Loucy (cell line): ENCODE data around the gene ZNF77.

Experiments
- H2AFZ ChIP-seq: fragments of 200-600 bp; sonication (generic); 2 replicates; pipeline ENCODE4 v1.6.0; 2016; ENCODE audit warnings: antibody characterized with exemption, mild to moderate bottlenecking, low read length, moderate library complexity
- H3F3A ChIP-seq: fragments of 200-600 bp; 2 replicates; pipeline ENCODE4 v1.6.0; 2016; ENCODE audit warnings: antibody characterized with exemption, low read depth, mild to moderate bottlenecking
- H3K27me3 ChIP-seq: fragments of 200-600 bp; sonication (generic); 2 replicates; pipeline ENCODE4 v1.6.1; 2014; ENCODE audit warnings: low read length, mild to moderate bottlenecking; ENCODE audit not compliant: insufficient read depth, poor library complexity, severe bottlenecking
- H3K36me3 ChIP-seq: fragments of 200-600 bp; sonication (generic); 2 replicates; pipeline ENCODE4 v1.6.1; 2016; ENCODE audit warnings: low read length; ENCODE audit not compliant: insufficient read depth
- H3K4me1 ChIP-seq: fragments of 200-600 bp; sonication (generic); 2 replicates; pipeline ENCODE4 v1.5.1; 2014; ENCODE audit warnings: low read length, mild to moderate bottlenecking; ENCODE audit not compliant: insufficient read depth, poor library complexity, severe bottlenecking
- H3K4me2 ChIP-seq: fragments of 200-600 bp; sonication (generic); 2 replicates; pipeline ENCODE4 v1.6.0; 2014; ENCODE audit warnings: antibody characterized with exemption, low read length, low read depth, mild to moderate bottlenecking; ENCODE audit not compliant: poor library complexity, severe bottlenecking
- H3K4me3 ChIP-seq: fragments of 200-600 bp; sonication (generic); 2 replicates; pipeline ENCODE4 v1.5.1; 2014; ENCODE audit warnings: low read length, mild to moderate bottlenecking, mixed read lengths; ENCODE audit not compliant: poor library complexity, severe bottlenecking
- H3K79me2 ChIP-seq: fragments of 200-600 bp; sonication (generic); 2 replicates; pipeline ENCODE4 v1.6.1; 2014; ENCODE audit warnings: low read length; ENCODE audit not compliant: insufficient read depth
- H3K9ac ChIP-seq: fragments of 200-600 bp; sonication (generic); 2 replicates; pipeline ENCODE4 v1.6.0; 2014; ENCODE audit warnings: mild to moderate bottlenecking, low read depth, low read length, moderate library complexity; ENCODE audit not compliant: poor library complexity, severe bottlenecking
- H3K9me2 ChIP-seq: fragments of 200-600 bp; sonication (generic); replicated peaks from 2 replicates; pipeline ENCODE4 v1.6.1; 2016; ENCODE audit warnings: low read depth, low read length, mixed read lengths
- H3K9me3 ChIP-seq: fragments of 200-600 bp; sonication (generic); 2 replicates; pipeline ENCODE4 v1.6.1; 2014; ENCODE audit warnings: mild to moderate bottlenecking, antibody characterized with exemption, low read length, low read depth; ENCODE audit not compliant: insufficient read depth
- H4K20me1 ChIP-seq: fragments of 200-600 bp; sonication (generic); 2 replicates; pipeline ENCODE4 v1.6.0; 2014; ENCODE audit warnings: antibody characterized with exemption, low read length, mild to moderate bottlenecking; ENCODE audit not compliant: insufficient read depth, poor library complexity, severe bottlenecking
- EZH2phosphoT487 ChIP-seq: fragments of 200-600 bp; IDR thresholded peaks from 2 replicates; pipeline ENCODE4 v1.6.1; 2018; ENCODE audit warnings: antibody characterized with exemption, mild to moderate bottlenecking, moderate library complexity, borderline replicate concordance
- TF ChIP-seq, protein P1 (sequence below): fragments of 200-600 bp; sonication (generic); conservative IDR thresholded peaks from 2 replicates; pipeline ENCODE4 v1.5.1; 2014; ENCODE audit warnings: mild to moderate bottlenecking, antibody characterized with exemption, low read length

Gene ZNF77

GRCh38 chr19:2989236-2989946, 44.6 kb upstream of the ZNF77 start:
- no peak overlapping the region for H3K4me2 ChIP-seq
- no peaks in the 10 kb centered on the region for H3K27me3 ChIP-seq
- no peaks in the 10 kb centered on the region for H3F3A ChIP-seq
- no peaks in the 10 kb centered on the region for H3K36me3 ChIP-seq
- TF ChIP-seq EZH2phosphoT487, result no peak
- TF ChIP-seq, protein P1, sequence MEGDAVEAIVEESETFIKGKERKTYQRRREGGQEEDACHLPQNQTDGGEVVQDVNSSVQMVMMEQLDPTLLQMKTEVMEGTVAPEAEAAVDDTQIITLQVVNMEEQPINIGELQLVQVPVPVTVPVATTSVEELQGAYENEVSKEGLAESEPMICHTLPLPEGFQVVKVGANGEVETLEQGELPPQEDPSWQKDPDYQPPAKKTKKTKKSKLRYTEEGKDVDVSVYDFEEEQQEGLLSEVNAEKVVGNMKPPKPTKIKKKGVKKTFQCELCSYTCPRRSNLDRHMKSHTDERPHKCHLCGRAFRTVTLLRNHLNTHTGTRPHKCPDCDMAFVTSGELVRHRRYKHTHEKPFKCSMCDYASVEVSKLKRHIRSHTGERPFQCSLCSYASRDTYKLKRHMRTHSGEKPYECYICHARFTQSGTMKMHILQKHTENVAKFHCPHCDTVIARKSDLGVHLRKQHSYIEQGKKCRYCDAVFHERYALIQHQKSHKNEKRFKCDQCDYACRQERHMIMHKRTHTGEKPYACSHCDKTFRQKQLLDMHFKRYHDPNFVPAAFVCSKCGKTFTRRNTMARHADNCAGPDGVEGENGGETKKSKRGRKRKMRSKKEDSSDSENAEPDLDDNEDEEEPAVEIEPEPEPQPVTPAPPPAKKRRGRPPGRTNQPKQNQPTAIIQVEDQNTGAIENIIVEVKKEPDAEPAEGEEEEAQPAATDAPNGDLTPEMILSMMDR, result no peak
- H3K9ac ChIP-seq, result no peak overlapping the region
- no peaks in the 10 kb centered on the region for H3K4me1 ChIP-seq
- H3K9me3 ChIP-seq, result no peaks in the 10 kb centered on the region
- H4K20me1 ChIP-seq, result no peaks in the 10 kb centered on the region
- no peaks in the 10 kb centered on the region for H3K79me2 ChIP-seq
- no peak overlapping the region for H3K4me3 ChIP-seq
- H3K9me2 ChIP-seq, result no peaks in the 10 kb centered on the region
- no peak overlapping the region for H2AFZ ChIP-seq

DNA sequence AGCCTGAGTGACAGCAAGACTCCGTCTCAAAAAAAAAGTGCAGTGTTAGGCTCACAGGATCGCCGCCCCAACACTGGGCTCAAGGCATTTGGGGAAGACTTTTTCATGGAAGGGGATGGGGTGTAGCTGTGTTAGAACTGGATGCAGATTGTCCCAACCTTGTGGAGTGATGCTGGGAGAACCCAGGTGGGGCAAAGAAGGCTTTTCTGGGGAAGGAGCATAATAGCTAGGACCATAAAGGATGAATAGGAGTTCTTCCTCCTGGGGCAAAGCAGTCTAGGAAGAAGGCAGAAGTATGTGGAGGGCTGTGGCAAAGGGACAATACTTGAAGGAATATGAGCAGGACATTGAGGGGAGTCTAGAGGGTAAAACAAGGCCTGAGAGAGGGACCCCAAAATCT, 43.8 kb upstream of the ZNF77 start:
- Histone ChIP-seq H3K9me2 (no peaks in the 10 kb centered on the region), H4K20me1 (no peaks in the 10 kb centered on the region), H3K9ac (no peak overlapping the region), H3K4me1 (peaks cover 4% of the 10 kb centered on the region), H3F3A (no peaks in the 10 kb centered on the region), H3K36me3 (no peaks in the 10 kb centered on the region), H3K27me3 (no peaks in the 10 kb centered on the region), H3K9me3 (no peaks in the 10 kb centered on the region), H3K79me2 (no peaks in the 10 kb centered on the region), H3K4me2 (no peak overlapping the region), H2AFZ (no peak overlapping the region), H3K4me3 (no peak overlapping the region)
- TF ChIP-seq, protein P1, result no peak
- TF ChIP-seq EZH2phosphoT487, result no peak

- no peaks in the 10 kb centered on the region for H3K79me2 ChIP-seq
- peaks cover 4% of the 10 kb centered on the region for H3K4me1 ChIP-seq
- no peaks in the 10 kb centered on the region for H3K36me3 ChIP-seq
- no peaks in the 10 kb centered on the region for H3K9me3 ChIP-seq
- H3K4me2 ChIP-seq, result no peak overlapping the region
- H3K27me3 ChIP-seq, result no peaks in the 10 kb centered on the region
- H2AFZ ChIP-seq, result no peak overlapping the region
- H3K9ac ChIP-seq, result no peak overlapping the region
- TF ChIP-seq, protein P1, result no peak
- TF ChIP-seq EZH2phosphoT487, result no peak
- H4K20me1 ChIP-seq, result no peaks in the 10 kb centered on the region
- no peaks in the 10 kb centered on the region for H3K9me2 ChIP-seq
- no peak overlapping the region for H3K4me3 ChIP-seq
- no peaks in the 10 kb centered on the region for H3F3A ChIP-seq
Observed at GRCh38 chr19:2987797-2988196, 43.0 kb upstream of the ZNF77 start.
